Activated CD4-positive, alpha-beta T cell treated with anti-CD3 and anti-CD28 coated beads, Interleukin-2, amount 10 ng/mL, durations not matched to agents 24 days and 14 days (primary cell): ENCODE results near the gene FCN1. TPM values are rescaled to one million over a fixed set of nuclear protein-coding genes. Genes with fewer than 3 reads are reported as not detected.
"Not testable (repeated sequence)": the region's sequence is repeated elsewhere in the genome, so short reads cannot be mapped to it uniquely, and the experiment has no call there.

Experiments used
- DNase-seq: peaks from one replicate; pipeline ENCODE4 v3.0.0; 2022
- H3K27ac Mint-ChIP-seq: one replicate; pipeline ENCODE4 v1.8.0; 2022; ENCODE audit warnings: mild to moderate bottlenecking, mixed read lengths
- H3K27me3 Mint-ChIP-seq: one replicate; pipeline ENCODE4 v1.8.0; 2022; ENCODE audit warnings: mixed read lengths
- H3K36me3 Mint-ChIP-seq: one replicate; pipeline ENCODE4 v1.8.0; 2022; ENCODE audit warnings: low read depth, mild to moderate bottlenecking, mixed read lengths
- H3K4me1 Mint-ChIP-seq: one replicate; pipeline ENCODE4 v1.8.0; 2021; ENCODE audit warnings: mixed read lengths
- H3K4me3 Mint-ChIP-seq: one replicate; pipeline ENCODE4 v1.8.0; 2022; ENCODE audit warnings: mild to moderate bottlenecking, moderate library complexity, mixed read lengths
- H3K9me3 Mint-ChIP-seq: one replicate; pipeline ENCODE4 v1.8.0; 2021; ENCODE audit warnings: mixed read lengths
- intact Hi-C: fragments of 100-400 bp; cut with micrococcal nuclease; formaldehyde crosslinking; loops from one replicate; pipeline ENCODE4 v1.15.1; 2023
- total RNA-seq: library from RNA; stranded (reverse); gene quantifications from 2 replicates; pipeline ENCODE4 v1.2.3, GENCODE V29; 2022

FCN1 gene
- total RNA-seq, 1 donor from 2014 or later = not detected

DNA sequence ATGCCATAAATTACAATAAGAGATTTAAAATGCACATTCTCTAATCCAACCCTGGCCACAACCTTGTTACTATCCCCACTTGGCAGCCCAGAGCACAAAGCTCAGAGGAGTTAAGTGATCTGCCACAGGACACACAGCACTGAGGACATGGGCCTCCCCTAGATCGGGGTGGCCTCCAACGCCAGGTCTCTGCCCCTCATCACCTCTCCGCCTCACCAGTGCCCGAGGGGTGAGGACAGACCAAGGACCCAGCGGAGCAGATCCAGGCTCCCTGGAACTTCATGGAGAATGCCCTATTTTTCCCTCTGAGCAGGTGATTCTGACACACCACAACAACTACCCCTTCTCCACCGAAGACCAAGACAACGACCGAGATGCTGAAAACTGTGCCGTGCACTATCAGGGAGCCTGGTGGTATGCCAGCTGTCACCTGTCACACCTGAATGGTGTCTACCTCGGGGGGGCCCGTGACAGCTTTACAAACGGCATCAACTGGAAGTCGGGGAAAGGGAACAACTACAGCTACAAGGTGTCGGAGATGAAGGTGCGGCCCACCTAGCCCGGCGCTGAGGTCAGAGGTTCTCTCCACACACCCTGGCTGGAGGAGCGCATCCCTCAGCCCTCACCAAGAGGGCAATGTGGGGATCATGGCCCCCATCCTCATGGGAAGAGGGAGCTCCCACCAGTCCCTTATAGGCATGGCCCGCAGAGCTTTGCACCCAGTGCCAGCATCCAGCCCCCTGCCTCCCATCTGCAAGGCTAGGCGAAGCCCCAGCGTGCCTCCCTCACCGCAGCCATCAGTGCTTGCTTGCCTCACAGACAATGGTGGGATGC lies 49.6 kb downstream of the FCN1 start:
- no peaks in the 10 kb centered on the region for H3K9me3 Mint-ChIP-seq
- no peaks in the 10 kb centered on the region for H3K27me3 Mint-ChIP-seq
- no peaks in the 10 kb centered on the region for H3K36me3 Mint-ChIP-seq
- H3K4me1 Mint-ChIP-seq = no peaks in the 10 kb centered on the region
- no peak for DNase-seq
- H3K4me3 Mint-ChIP-seq = no peak overlapping the region
- no peak overlapping the region for H3K27ac Mint-ChIP-seq
- intact Hi-C loops = no loop called here

DNA sequence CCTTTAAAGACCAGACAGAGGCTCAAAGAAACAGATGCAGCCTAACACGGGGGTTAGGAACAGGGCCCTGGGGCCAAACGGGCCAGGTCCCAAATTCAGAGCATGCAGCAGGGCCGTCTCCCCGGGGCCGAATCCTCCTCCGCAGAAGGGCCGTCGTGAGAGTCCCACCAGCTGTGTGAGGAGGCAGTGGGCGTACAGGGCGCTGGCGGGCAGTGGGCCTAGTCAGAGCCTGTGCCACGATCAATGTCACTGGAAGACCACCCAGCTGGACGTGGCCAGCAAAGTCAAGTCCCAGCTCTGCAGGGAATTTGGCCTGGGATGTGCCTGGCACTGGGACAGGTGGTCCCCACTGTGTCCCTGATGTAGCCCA lies 52.9 kb downstream of the FCN1 start:
- intact Hi-C loops = no loop called here
- H3K27me3 Mint-ChIP-seq = no peaks in the 10 kb centered on the region

DNA sequence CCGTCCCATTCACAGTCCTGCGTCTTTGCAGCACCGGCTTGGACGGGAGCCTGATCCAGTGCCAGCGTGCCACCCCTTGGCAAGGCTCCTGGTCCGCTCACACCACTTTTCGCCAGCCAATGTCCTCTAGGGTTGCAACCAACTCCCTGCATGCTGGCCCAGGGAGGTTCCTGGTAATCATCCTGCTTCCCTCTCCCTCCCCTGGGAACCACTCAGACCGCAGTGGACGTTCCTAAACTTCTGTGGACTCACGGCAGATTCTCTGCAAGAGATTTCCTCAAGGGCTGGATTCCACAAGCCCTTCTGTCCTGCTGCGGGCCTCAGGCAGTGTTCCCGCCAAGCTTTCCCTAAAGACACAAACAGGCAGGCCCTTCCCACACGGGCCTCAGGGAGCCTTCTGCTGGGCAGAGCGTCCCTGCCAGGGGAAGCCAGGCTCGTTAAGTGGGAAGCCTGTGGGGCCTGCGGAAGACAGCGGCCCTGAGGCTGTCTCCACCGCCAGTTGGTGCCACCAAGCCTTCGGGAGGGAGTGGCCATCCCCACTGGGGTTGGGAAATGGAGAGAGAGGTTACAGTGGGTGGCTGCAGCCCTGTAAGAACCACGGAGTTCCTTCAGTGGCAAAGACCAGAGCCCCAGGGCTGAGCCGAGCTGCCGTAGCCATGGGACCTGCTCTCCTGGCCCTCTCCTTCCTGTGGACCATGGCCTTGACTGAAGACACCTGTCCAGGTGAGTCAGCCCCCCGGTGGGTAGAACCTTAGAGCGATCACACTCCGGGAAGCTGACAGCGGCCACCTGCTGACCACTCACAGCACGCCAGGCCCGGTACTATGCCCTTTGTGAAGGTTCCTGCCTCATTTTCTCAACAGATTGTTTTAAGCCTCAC lies 53.5 kb downstream of the FCN1 start:
- no peak for DNase-seq
- Mint-ChIP-seq H3K27me3 (no peaks in the 10 kb centered on the region), H3K27ac (no peak overlapping the region), H3K36me3 (no peaks in the 10 kb centered on the region), H3K4me1 (no peaks in the 10 kb centered on the region), H3K4me3 (no peak overlapping the region), H3K9me3 (no peaks in the 10 kb centered on the region)
- intact Hi-C loops = no loop called here

More for the DNA sequence above, 52.9 kb downstream of the FCN1 start:
- Mint-ChIP-seq H3K4me1 (no peaks in the 10 kb centered on the region), H3K27ac (no peak overlapping the region), H3K36me3 (no peaks in the 10 kb centered on the region), H3K4me3 (no peak overlapping the region), H3K9me3 (no peaks in the 10 kb centered on the region)
- no peak for DNase-seq

DNA sequence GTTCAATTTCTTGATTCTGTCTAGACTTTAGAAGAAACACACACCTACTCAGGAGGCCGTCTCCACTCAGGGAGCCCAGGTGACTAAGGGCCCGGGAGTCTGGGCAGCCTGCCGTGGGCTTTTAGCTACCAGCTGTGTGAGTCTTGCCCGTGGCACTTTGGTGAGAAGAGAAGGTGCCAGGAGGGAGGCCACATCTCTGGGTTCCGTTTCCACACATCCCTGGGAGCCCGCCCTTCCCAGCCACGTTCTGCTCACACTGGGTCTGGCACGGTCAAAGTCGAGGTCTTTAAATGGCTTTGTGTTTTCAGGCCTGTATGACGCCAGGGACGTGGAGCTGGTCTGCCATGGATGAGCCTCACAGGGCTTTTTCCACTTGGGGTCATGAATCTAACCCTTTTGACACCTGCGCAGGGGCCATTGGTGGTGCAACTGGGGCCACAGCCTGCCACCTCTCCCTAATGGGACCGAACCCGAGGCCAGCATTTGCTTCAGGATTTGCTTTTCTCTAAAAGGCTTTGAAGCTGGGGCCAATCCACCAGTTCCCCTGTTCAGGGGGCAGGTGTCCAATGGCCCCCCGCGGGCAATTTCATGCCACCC lies 54.3 kb downstream of the FCN1 start:
- Mint-ChIP-seq H3K36me3 (no peaks in the 10 kb centered on the region), H3K9me3 (no peaks in the 10 kb centered on the region), H3K4me3 (no peak overlapping the region), H3K4me1 (peaks cover 2% of the 10 kb centered on the region), H3K27ac (no peak overlapping the region), H3K27me3 (no peaks in the 10 kb centered on the region)
- DNase-seq = no peak
- intact Hi-C loops = no loop called here

DNA sequence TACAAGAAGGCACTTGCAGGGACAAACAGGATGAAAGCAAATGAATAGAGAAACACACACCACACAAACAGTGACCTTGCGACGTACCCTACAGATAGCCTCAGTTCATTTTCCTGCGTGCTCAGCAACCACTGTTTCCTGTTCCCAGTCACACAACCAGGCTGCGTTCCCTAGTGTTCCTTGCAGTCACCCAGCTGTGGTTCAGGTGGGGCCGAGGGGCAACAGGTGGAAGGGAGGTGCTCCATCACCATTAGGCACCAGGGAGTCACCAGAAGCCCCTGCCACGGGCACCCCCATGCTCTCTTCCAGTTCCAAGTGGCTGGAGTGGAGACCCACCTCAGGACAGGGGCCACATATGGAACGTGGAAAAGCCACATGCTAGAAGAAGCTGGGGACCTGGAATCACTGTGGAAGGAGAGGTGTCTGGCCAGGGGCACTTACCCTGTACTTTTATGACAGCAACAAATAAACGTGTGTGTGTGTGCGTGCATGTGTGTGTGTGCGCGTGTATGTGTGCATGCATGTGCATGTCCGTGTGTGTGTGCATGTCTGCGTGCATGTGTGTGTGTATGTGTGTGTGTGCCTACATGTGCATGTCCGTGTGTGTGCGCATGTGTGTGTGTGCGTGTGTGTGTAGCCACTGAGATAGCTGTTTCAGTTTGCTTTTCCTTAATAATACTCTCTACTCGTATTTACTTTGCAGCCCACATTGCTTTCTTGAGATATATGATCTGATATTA lies 55.9 kb downstream of the FCN1 start:
- no peaks in the 10 kb centered on the region for H3K36me3 Mint-ChIP-seq
- H3K4me1 Mint-ChIP-seq = peaks cover 6% of the 10 kb centered on the region
- no peak for DNase-seq
- H3K9me3 Mint-ChIP-seq = peaks cover 5% of the 10 kb centered on the region
- intact Hi-C loops = no loop called here
- no peak overlapping the region for H3K4me3 Mint-ChIP-seq
- H3K27ac Mint-ChIP-seq = no peak overlapping the region
- no peaks in the 10 kb centered on the region for H3K27me3 Mint-ChIP-seq

DNA sequence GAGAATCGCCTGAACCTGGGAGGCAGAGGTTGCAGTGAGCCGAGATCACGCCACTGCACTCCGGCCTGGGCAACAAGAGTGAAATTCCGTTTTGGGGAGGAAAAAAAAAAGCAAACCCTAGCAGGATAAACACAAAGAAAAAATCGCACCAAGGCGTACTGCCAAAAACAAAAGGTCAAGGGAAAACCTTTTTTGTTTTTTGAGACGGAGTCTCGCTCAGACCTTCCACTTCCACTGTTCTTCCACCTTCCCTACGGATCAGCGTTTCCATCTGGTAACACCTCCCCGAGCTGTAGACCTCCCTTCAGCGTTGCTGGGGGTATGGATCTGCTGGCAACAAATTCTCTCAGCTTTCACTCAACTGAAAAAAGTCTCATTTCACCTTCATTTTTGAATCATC lies 57.2 kb downstream of the FCN1 start:
- intact Hi-C loops = no loop called here
- Mint-ChIP-seq H3K36me3 (no peaks in the 10 kb centered on the region), H3K27me3 (no peaks in the 10 kb centered on the region), H3K4me3 (no peak overlapping the region), H3K4me1 (peaks cover 6% of the 10 kb centered on the region), H3K27ac (no peak overlapping the region), H3K9me3 (peaks cover 5% of the 10 kb centered on the region)
- DNase-seq = no peak

DNA sequence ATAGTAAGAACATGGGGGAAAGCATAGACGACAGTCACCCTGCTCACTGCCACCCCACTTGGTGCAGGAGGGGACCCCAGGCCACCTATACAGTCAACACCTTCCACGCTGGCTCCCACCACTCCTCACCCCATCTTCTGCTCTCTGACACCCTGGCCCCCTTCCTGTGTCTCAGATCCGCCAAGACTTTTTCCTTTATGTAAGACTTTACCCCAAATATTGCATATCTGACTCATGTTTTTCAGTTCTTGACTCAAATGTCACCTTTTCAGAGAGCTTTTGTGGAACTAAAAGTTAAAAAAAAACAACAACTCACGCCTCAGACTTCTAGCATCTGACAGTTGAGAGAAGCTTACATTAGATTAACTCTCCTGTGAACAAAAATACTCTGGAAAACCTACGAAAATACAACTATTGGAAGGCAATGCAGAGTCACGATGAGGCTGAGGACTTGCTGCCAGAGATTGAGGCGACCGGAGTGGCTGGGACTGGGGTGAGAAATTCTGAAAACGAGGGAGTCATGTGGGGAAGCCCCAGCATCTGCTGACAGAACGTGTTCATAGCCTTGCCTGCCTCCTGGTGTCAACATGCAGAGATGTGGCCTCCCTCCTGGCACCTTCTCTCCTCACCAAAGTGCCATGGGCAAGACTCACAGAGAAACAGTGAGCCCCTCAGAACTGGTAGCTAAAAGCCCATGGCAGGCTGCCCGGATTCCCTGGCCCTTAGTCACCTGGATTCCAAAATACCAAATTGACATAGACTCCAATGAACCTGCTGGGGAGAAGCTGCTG lies 59.5 kb downstream of the FCN1 start:
- peak overlapping the region; percentile 88 for H3K27ac Mint-ChIP-seq
- DNase-seq = peak; percentile 59
- peaks cover 6% of the 10 kb centered on the region for H3K4me1 Mint-ChIP-seq
- intact Hi-C loops = loop anchor here (5.0 kb wide), 1 partner anchor 161 kb away; no protein-coding TSS in a partner anchor
- H3K4me3 Mint-ChIP-seq = peak overlapping the region; percentile 64
- H3K36me3 Mint-ChIP-seq = no peaks in the 10 kb centered on the region
- H3K27me3 Mint-ChIP-seq = no peaks in the 10 kb centered on the region
- H3K9me3 Mint-ChIP-seq = peaks cover 5% of the 10 kb centered on the region

DNA sequence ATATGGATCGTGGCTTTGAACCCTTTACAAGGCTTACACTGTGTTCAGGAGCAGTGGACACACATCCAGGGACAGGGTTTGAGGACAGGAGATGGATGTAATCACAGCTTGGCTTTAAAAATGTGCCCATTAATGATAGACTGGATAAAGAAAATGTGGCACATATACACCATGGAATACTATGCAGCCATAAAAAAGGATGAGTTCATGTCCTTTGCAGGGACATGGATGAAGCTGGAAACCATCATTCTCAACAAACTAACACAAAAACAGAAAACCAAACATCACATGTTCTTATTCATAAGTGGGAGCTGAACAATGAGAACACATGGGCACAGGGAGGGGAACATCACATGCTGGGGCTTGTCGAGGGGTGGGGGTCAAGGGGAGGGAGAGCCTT lies 60.3 kb downstream of the FCN1 start:
- peak overlapping the region; percentile 42 for H3K27ac Mint-ChIP-seq
- H3K4me3 Mint-ChIP-seq, DNase-seq, H3K4me1 Mint-ChIP-seq, H3K9me3 Mint-ChIP-seq, H3K36me3 Mint-ChIP-seq, H3K27me3 Mint-ChIP-seq: not testable (repeated sequence)
- intact Hi-C loops = loop anchor here (5.0 kb wide), 1 partner anchor 160 kb away; no protein-coding TSS in a partner anchor

DNA sequence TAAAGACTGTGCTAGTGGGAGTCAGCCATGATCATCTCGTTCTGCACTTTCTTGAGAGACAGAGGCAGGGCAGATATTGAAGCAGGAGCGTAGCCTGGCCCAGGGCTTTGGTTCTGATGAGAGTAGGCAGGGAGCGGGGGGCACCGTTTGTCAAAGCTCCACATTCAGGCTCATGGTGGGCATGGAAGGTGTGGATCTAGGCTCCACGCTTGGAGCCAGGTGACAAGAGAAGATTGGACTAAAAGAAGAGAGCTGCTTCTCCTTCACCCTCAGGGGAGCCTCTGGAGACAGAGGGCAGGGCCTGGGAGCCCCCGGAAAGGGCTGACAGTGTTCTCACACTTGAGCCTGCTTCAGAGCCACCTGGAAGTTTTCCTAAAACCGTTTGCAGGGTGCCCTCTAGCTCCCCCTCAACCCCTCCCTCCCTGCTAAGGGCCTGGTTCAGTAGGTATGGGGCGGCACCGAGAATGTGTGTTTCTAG lies 61.8 kb downstream of the FCN1 start:
- DNase-seq = no peak
- no peaks in the 10 kb centered on the region for H3K27me3 Mint-ChIP-seq
- peaks cover 5% of the 10 kb centered on the region for H3K9me3 Mint-ChIP-seq
- no peaks in the 10 kb centered on the region for H3K36me3 Mint-ChIP-seq
- no peak overlapping the region for H3K4me3 Mint-ChIP-seq
- peaks cover 6% of the 10 kb centered on the region for H3K4me1 Mint-ChIP-seq
- H3K27ac Mint-ChIP-seq = no peak overlapping the region
- intact Hi-C loops = loop anchor here (5.0 kb wide), 1 partner anchor 159 kb away; no protein-coding TSS in a partner anchor

Other genes starting within 250 kb of the FCN1 start
- gene FCN2, start 37.1 kb downstream of the FCN1 start, total RNA-seq = not detected in 2 replicates
- 0.19 and 0.35 TPM in 2 replicates for gene OLFM1, start 169.8 kb upstream of the FCN1 start, total RNA-seq